Upper lobe of right lung (tissue), 1 donor: ENCODE data around the gene CMKLR1. TPM values are rescaled to one million over a fixed set of nuclear protein-coding genes. Genes with fewer than 3 reads are reported as not detected.

ENCODE experiments used
- ATAC-seq: fragments of 200-7000 bp; cut with Tn5 transposase; one replicate; pipeline ENCODE4 v1.9.1; 2020; ENCODE audit warnings: mild to moderate bottlenecking, moderate library complexity
- DNase-seq: peaks from one replicate; pipeline ENCODE4 v3.0.0-alpha.2; 2020
- H3K27ac ChIP-seq: fragments of 200-600 bp; one replicate; pipeline ENCODE4 v1.8.0; 2022
- H3K27me3 ChIP-seq: fragments of 200-600 bp; one replicate; pipeline ENCODE4 v1.8.0; 2022; ENCODE audit warnings: mild to moderate bottlenecking
- H3K36me3 ChIP-seq: fragments of 200-600 bp; one replicate; pipeline ENCODE4 v1.8.0; 2022
- H3K4me1 ChIP-seq: fragments of 200-600 bp; one replicate; pipeline ENCODE4 v1.8.0; 2022
- H3K4me3 ChIP-seq: fragments of 200-600 bp; one replicate; pipeline ENCODE4 v1.8.0; 2022; ENCODE audit warnings: mild to moderate bottlenecking
- H3K9me3 ChIP-seq: fragments of 200-600 bp; one replicate; pipeline ENCODE4 v1.8.0; 2022
- CTCF ChIP-seq: fragments of 200-600 bp; IDR thresholded peaks from one replicate; pipeline ENCODE4 v1.8.0; 2022; ENCODE audit warnings: antibody characterized with exemption
- intact Hi-C: fragments of 100-400 bp; cut with DNase I; formaldehyde crosslinking; loops from one replicate; pipeline ENCODE4 v1.11.0; 2022
- total RNA-seq: library from RNA; stranded (reverse); fragmentation: NEBNext Ultra II Directional; extraction: Animal tissue kit (Norgen Biotek cat#: 25700); gene quantifications from one replicate; pipeline ENCODE4 v1.2.1, GENCODE V29; 2021
- donor health status: DM: no; HTN: yes; CAD: no; lungs with severe emphysema.

The CMKLR1 gene
- total RNA-seq, 1 donor from 2014 or later: 29.1 TPM

GRCh38 chr12:108265505-108265904 is 73.6 kb downstream of the CMKLR1 start:
- TF ChIP-seq CTCF: no peak
- intact Hi-C loops: no loop called here
- H3K4me1 ChIP-seq: peaks cover 1% of the 10 kb centered on the region
- no peak overlapping the region for H3K4me3 ChIP-seq
- DNase-seq: no peak
- ATAC-seq: no peak
- H3K36me3 ChIP-seq: no peaks in the 10 kb centered on the region
- no peaks in the 10 kb centered on the region for H3K27me3 ChIP-seq
- peaks cover 15% of the 10 kb centered on the region for H3K9me3 ChIP-seq
- H3K27ac ChIP-seq: no peak overlapping the region

GRCh38 chr12:108260969-108261368 is 78.1 kb downstream of the CMKLR1 start:
- Histone ChIP-seq H3K27me3 (no peaks in the 10 kb centered on the region), H3K4me3 (no peak overlapping the region), H3K27ac (no peak overlapping the region), H3K36me3 (no peaks in the 10 kb centered on the region), H3K4me1 (no peaks in the 10 kb centered on the region), H3K9me3 (peaks cover 24% of the 10 kb centered on the region)
- no peak for TF ChIP-seq CTCF
- DNase-seq (no peak), ATAC-seq (no peak)
- intact Hi-C loops: no loop called here

GRCh38 chr12:108260039-108260438 is 79.1 kb downstream of the CMKLR1 start:
- no peak overlapping the region for H3K27ac ChIP-seq
- DNase-seq (no peak), ATAC-seq (no peak)
- peaks cover 24% of the 10 kb centered on the region for H3K9me3 ChIP-seq
- TF ChIP-seq CTCF: no peak
- no peaks in the 10 kb centered on the region for H3K4me1 ChIP-seq
- no peaks in the 10 kb centered on the region for H3K27me3 ChIP-seq
- H3K4me3 ChIP-seq: no peak overlapping the region
- H3K36me3 ChIP-seq: no peaks in the 10 kb centered on the region
- intact Hi-C loops: no loop called here

- ATAC-seq (no peak), DNase-seq (no peak)
- H3K36me3 ChIP-seq: no peaks in the 10 kb centered on the region
- H3K9me3 ChIP-seq: peaks cover 24% of the 10 kb centered on the region
- no peaks in the 10 kb centered on the region for H3K27me3 ChIP-seq
- intact Hi-C loops: no loop called here
- TF ChIP-seq CTCF: no peak
- no peak overlapping the region for H3K27ac ChIP-seq
- H3K4me3 ChIP-seq: no peak overlapping the region
- H3K4me1 ChIP-seq: no peaks in the 10 kb centered on the region
Measured at GRCh38 chr12:108257610-108258106, 81.5 kb downstream of the CMKLR1 start.

GRCh38 chr12:108257004-108257403 is 82.1 kb downstream of the CMKLR1 start:
- peaks cover 23% of the 10 kb centered on the region for H3K9me3 ChIP-seq
- H3K27me3 ChIP-seq: no peaks in the 10 kb centered on the region
- H3K4me3 ChIP-seq: no peak overlapping the region
- intact Hi-C loops: no loop called here
- TF ChIP-seq CTCF: no peak
- no peaks in the 10 kb centered on the region for H3K36me3 ChIP-seq
- H3K27ac ChIP-seq: no peak overlapping the region
- ATAC-seq: no peak
- no peaks in the 10 kb centered on the region for H3K4me1 ChIP-seq
- DNase-seq: no peak

- peaks cover 6% of the 10 kb centered on the region for H3K9me3 ChIP-seq
- H3K4me3 ChIP-seq: no peak overlapping the region
- H3K36me3 ChIP-seq: no peaks in the 10 kb centered on the region
- DNase-seq (no peak), ATAC-seq (no peak)
- intact Hi-C loops: no loop called here
- no peak overlapping the region for H3K27ac ChIP-seq
- no peak for TF ChIP-seq CTCF
- H3K27me3 ChIP-seq: no peaks in the 10 kb centered on the region
- no peaks in the 10 kb centered on the region for H3K4me1 ChIP-seq
Measured at GRCh38 chr12:108255252-108255602, 83.9 kb downstream of the CMKLR1 start.
